GM12874 (cell line): Measurements from ENCODE around the gene OSBPL3.

Experiments
- TF ChIP-seq, protein P1 (sequence below): IDR thresholded peaks from 2 replicates; pipeline ENCODE4 v1.5.1; 2011; ENCODE audit warnings: low read depth, mild to moderate bottlenecking, control low read depth, low read length, moderate library complexity; ENCODE audit not compliant: insufficient read depth

The OSBPL3 gene

DNA sequence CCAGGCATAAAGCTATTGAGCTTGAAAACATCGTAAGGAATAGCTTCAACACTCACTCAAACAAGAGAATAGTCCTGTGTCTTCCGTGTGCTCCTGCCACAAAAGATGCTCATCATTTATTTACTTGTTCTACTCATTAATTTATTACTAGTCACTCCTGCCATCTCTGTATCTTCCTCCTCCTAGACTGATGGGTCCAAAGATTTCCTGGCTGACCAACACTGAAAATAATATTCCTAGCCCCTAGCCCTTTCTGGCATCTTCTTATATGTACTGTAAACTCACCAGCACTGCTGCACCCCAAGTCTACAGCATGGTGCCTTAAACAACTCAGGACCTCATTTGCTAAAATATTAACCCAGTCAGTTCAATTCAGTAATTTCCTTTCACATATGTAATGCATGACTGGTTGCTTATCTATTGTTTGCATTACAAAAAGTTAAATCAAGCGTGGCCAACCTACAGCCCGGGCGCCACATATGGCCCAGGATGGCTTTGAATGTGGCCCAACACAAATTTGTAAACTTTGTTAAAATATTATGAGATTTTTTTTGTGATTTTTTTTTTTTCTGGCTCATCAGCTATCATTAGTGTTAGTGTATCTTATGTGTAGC is 136.1 kb downstream of the OSBPL3 start:
- TF ChIP-seq, protein P1, sequence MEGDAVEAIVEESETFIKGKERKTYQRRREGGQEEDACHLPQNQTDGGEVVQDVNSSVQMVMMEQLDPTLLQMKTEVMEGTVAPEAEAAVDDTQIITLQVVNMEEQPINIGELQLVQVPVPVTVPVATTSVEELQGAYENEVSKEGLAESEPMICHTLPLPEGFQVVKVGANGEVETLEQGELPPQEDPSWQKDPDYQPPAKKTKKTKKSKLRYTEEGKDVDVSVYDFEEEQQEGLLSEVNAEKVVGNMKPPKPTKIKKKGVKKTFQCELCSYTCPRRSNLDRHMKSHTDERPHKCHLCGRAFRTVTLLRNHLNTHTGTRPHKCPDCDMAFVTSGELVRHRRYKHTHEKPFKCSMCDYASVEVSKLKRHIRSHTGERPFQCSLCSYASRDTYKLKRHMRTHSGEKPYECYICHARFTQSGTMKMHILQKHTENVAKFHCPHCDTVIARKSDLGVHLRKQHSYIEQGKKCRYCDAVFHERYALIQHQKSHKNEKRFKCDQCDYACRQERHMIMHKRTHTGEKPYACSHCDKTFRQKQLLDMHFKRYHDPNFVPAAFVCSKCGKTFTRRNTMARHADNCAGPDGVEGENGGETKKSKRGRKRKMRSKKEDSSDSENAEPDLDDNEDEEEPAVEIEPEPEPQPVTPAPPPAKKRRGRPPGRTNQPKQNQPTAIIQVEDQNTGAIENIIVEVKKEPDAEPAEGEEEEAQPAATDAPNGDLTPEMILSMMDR = no peak

DNA sequence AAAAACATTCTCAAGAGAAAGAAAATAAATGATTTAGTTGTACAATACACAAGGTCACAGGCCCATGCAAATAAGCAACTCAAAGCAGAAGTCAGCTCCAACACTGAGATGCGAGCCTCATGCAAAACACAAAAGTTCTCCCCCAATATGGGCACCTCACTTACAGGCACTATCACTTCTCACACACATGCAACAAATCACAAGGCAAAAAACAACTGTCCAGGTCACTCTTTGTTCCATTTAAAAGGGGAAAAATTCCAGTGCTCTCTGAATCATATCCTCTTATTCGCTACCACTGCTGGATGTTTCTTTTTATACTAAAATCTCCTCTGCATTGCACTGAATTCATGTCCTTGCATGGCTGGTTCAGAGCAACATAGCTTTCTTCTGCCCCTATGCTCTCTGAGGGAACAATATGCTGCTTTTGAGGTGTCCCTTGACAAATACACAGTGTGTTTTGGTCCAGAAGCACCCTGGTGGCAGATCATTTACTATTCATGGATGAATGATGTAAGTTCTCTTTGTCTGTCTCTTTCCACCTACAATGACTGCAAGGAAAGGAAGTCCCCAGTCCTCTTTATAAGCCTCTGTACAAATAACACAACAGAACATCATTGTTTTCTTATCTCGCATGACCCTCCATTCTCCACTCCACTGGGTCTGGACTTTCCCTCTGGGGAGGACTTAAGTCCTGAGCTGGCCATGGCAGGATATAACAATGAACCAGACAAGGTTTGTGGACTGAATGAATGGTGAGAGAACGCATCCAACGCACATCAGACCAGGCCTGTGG is 137.3 kb downstream of the OSBPL3 start:
- TF ChIP-seq, protein P1 = no peak

DNA sequence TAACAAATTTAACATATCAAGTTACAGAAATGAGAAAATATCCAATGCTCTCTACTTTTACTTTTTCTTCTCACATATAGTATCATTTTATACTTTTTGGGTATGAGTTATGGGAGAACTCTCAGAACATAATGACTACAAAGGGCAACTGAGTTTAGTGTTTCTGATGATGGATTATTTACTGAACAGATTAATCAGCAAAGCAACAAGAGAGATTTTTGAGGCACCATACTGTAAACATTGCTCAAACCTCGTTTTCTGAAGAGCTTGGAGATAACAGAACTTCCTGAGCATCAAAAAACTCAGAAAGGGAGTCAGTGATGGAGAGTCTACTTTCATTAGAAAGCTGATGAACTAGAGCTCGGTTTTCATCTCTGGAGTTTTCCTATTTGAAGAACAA is 137.9 kb downstream of the OSBPL3 start:
- TF ChIP-seq, protein P1 = no peak

GRCh38 chr7:24840563-24840962 is 139.4 kb downstream of the OSBPL3 start:
- TF ChIP-seq, protein P1 = no peak

- TF ChIP-seq, protein P1 = no peak
Measured at GRCh38 chr7:24836084-24836483, 143.9 kb downstream of the OSBPL3 start.

DNA sequence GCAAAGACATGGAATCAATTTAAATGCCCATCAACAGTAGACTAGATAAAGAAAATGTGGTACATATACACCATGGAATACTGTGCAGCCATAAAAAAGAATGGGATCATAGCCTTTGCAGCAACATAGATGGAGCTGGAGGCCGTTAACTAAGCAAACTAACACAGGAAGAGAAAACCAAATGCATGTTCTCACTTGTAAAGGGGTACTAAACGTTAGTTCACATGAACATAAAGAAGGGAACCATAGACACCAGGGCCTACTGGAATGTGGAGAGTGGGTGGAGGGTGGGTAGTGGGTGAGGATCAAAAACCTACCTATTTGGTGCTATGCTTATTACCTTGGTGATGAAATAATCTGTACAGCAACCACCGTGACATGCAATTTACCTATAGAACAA is 144.3 kb downstream of the OSBPL3 start:
- TF ChIP-seq, protein P1 = no peak

DNA sequence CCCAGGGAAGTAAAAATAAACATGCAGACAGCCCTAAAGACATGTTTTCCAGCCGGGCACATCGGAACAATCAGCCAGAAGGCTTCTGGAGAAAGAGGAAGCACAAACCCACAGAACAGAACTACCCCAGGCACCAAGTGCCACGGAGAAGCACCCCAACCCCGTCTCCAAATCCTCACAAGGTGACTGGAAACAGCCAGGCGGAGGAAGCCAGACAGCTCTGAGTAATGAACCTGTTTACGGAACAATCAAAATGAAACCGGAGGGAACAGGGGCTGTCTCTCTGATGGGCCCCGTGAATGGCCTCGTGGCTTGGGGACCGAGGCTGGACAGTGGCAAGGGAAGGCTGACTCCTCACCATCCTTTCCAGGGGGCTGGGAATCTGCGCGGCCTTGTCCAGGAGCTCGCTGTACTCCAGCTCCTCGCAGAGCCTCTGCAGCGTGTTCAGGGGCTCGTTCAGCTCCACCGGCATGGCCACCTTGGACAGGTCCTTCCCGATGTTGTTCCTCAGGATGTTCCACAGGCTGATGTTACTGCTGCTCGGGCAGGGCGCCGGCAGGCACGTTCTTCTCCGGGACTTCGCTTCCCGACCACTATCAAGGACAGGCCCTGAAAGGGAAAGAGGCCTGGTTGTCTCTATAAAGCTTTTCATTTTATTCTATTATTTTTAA is 145.7 kb downstream of the OSBPL3 start:
- TF ChIP-seq, protein P1 = no peak
